Naive B cell (primary cell): ENCODE measurements around the gene ICAM4. TPM values are rescaled to one million over a fixed set of nuclear protein-coding genes. Genes with fewer than 3 reads are reported as not detected.

ENCODE experiments used
- ATAC-seq, 2 donors: fragments of 150-1000 bp; cut with Tn5 transposase; 2 replicates each; pipeline ENCODE4 v1.10.0; 2021; ENCODE audit warnings: low read depth in 2 of 2, mild to moderate bottlenecking in 2 of 2, moderate library complexity in 2 of 2
- DNase-seq: peaks from one replicate; pipeline ENCODE4 v3.0.0; 2022
- H3K27ac Mint-ChIP-seq, 6 donors: one replicate each; pipeline ENCODE4 v1.8.0; 2020 to 2022; ENCODE audit warnings: mild to moderate bottlenecking in 6 of 6, mixed read lengths in 6 of 6, moderate library complexity in 5 of 6, inconsistent platforms in 2 of 6
- H3K27me3 Mint-ChIP-seq, 3 donors: one replicate each; pipeline ENCODE4 v1.8.0; 2021 to 2022; ENCODE audit warnings: mixed read lengths in 3 of 3, mild to moderate bottlenecking in 1 of 3
- H3K36me3 Mint-ChIP-seq, 2 donors: one replicate each; pipeline ENCODE4 v1.8.0; 2020 to 2022; ENCODE audit warnings: mixed read lengths in 2 of 2, inconsistent platforms in 1 of 2, mild to moderate bottlenecking in 1 of 2
- H3K4me1 Mint-ChIP-seq, 3 donors: one replicate each; pipeline ENCODE4 v1.8.0; 2020 to 2022; ENCODE audit warnings: mixed read lengths in 3 of 3, inconsistent platforms in 1 of 3, mild to moderate bottlenecking in 1 of 3, moderate library complexity in 1 of 3
- H3K4me3 Mint-ChIP-seq, 8 donors: one replicate each; pipeline ENCODE4 v1.8.0; 2020 to 2022; ENCODE audit warnings: mild to moderate bottlenecking in 8 of 8, mixed read lengths in 8 of 8, moderate library complexity in 8 of 8, inconsistent platforms in 2 of 8
- H3K9me3 Mint-ChIP-seq, 7 donors: one replicate each; pipeline ENCODE4 v1.8.0; 2020 to 2022; ENCODE audit warnings: mixed read lengths in 7 of 7, mild to moderate bottlenecking in 5 of 7, inconsistent platforms in 2 of 7, moderate library complexity in 1 of 7
- polyA plus RNA-seq, 6 donors: library from polyadenylated mRNA; unstranded; fragments of 300-500 nt; fragmentation: Illumina TruSeq; gene quantifications; one replicate each; pipeline ENCODE4 v1.2.3, GENCODE V29; 2021; ENCODE audit warnings: low read depth in 6 of 6

ICAM4 gene
- polyA plus RNA-seq, 6 donors from 2014 or later: not detected

GRCh38 chr19:10295847-10296591 lies 9.3 kb downstream of the ICAM4 start:
- H3K4me3 Mint-ChIP-seq: peak overlapping the region; percentile 82 to 96 (median 88)
- peaks cover 26 to 59% (median 27%) of the 10 kb centered on the region in 3 donors for H3K27me3 Mint-ChIP-seq
- DNase-seq: no peak
- peak overlapping the region in 5 of 6 donors; percentile 33 to 96 (median 75) for H3K27ac Mint-ChIP-seq
- H3K4me1 Mint-ChIP-seq: peaks cover 24 to 39% (median 39%) of the 10 kb centered on the region in 3 donors
- peaks cover 0 to 5% (median 0%) of the 10 kb centered on the region in 7 donors for H3K9me3 Mint-ChIP-seq
- ATAC-seq: no peak
- no peaks in the 10 kb centered on the region for H3K36me3 Mint-ChIP-seq

DNA sequence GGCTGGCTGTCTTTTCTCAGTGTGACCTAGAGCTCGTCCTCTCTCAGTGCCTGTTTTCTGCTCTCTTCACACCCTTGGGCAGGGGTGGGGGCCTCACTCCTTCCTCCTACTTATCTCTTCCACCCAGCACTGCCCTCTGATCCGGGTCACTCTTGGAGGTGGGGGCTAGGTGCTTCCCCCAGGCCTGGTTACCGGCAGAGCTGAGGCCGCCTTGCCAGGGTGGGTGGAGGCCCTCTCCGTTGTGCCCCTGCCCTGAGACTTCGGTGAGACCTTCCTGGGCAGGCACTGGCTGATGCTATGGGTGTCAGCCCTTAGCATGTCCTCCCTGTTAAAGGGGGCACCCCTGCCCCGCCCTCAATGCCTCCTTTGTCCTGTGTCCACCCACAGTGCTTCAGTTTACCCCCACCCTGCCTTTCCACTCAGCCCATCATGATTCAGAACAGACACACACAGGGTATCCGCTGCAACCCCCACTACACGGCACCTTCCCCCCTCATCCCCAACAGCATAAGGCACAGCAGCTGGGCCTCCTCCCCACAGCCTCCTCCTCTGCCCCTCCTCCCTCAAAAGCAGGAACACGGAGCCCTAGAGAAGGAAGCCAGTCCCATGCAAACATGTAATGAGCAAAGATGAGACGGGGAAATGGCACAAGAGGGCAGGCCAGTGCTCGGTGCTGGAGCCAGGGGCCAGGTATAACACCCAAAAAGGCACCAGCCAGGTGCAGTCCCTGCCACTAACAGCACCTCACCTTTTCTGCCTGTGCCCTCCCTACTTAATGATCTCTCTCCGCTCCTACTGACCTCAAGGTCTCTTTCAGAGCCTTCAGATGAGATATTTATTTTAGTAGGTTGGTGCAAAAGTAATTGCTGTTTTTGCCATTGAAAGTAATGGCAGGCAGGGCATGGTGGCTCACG lies 13.0 kb downstream of the ICAM4 start:
- ATAC-seq (no peak), DNase-seq (no peak)
- Mint-ChIP-seq H3K27ac (no peak overlapping the region), H3K4me3 (peak overlapping the region in 1 of 8 donors; percentile 56), H3K4me1 (peaks cover 6 to 15% (median 10%) of the 10 kb centered on the region in 3 donors), H3K36me3 (no peaks in the 10 kb centered on the region), H3K27me3 (peaks cover 5 to 23% (median 16%) of the 10 kb centered on the region in 3 donors), H3K9me3 (no peaks in the 10 kb centered on the region)

- no peak for DNase-seq
- ATAC-seq: no peak
- H3K9me3 Mint-ChIP-seq: no peaks in the 10 kb centered on the region
- H3K36me3 Mint-ChIP-seq: no peaks in the 10 kb centered on the region
- no peak overlapping the region for H3K27ac Mint-ChIP-seq
- peaks cover 0 to 8% (median 0%) of the 10 kb centered on the region in 3 donors for H3K27me3 Mint-ChIP-seq
- H3K4me3 Mint-ChIP-seq: peak overlapping the region in 1 of 8 donors; percentile 59
- peaks cover 7 to 10% (median 7%) of the 10 kb centered on the region in 3 donors for H3K4me1 Mint-ChIP-seq
Measured at GRCh38 chr19:10305139-10305806, 18.5 kb downstream of the ICAM4 start.

- DNase-seq (no peak), ATAC-seq (no peak)
- Mint-ChIP-seq H3K9me3 (no peaks in the 10 kb centered on the region), H3K36me3 (no peaks in the 10 kb centered on the region), H3K27ac (no peak overlapping the region), H3K4me1 (peaks cover 7 to 10% (median 7%) of the 10 kb centered on the region in 3 donors), H3K27me3 (peaks cover 0 to 8% (median 0%) of the 10 kb centered on the region in 3 donors), H3K4me3 (no peak overlapping the region)
Measured at GRCh38 chr19:10306327-10306726, 19.6 kb downstream of the ICAM4 start.

DNA sequence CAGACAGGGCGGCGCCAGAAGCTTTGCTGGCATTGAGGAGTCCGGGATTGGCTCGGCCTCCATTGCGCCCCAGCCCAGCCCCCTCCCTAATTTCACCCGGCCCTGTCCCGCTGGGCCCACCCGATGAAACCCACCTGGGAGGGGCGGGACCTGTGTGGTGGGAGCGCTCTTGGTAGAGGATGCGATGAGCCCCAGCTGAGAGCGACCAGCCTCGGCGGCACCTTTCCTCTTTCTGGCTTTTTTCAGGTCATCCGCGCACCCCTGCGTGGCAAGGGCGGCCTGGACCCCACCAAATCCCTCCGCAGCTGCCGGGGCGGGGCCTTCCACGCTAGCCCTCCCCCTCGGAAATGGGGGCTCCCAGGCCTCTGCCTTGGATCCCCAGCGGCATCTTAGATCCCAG lies 22.7 kb downstream of the ICAM4 start, which contains the start of gene ZGLP1:
TSS of gene ZGLP1 (minus strand) at position 393 of the 400 bp plus-strand sequence.
- Mint-ChIP-seq H3K27ac (no peak within 1 kb of the TSS), H3K4me1 (peaks cover 8 to 12% (median 9%) of the 10 kb centered on the region in 3 donors), H3K4me3 (no peak within 1 kb of the TSS), H3K9me3 (no peaks in the 10 kb centered on the region), H3K27me3 (no peaks in the 10 kb centered on the region), H3K36me3 (no peaks in the 10 kb centered on the region)
- DNase-seq (no peak), ATAC-seq (no peak)

- H3K9me3 Mint-ChIP-seq: no peaks in the 10 kb centered on the region
- peaks cover 4 to 8% of the 10 kb centered on the region in 2 donors for H3K36me3 Mint-ChIP-seq
- peak within 1 kb of the TSS; percentile 67 to 96 (median 90) for H3K27ac Mint-ChIP-seq
- DNase-seq (peak; percentile 83), ATAC-seq (peak; percentile 93 to 95)
- H3K4me3 Mint-ChIP-seq: peak within 1 kb of the TSS; percentile 75 to 97 (median 92)
- H3K4me1 Mint-ChIP-seq: peaks cover 19 to 25% (median 22%) of the 10 kb centered on the region in 3 donors
- H3K27me3 Mint-ChIP-seq: no peaks in the 10 kb centered on the region
Measured at GRCh38 chr19:10315335-10316214, 28.8 kb downstream of the ICAM4 start, which contains the start of gene FDX2. Gene FDX2 (minus strand): TSS chr19:10316015. CDS start chr19:10315996, 19 bp downstream.

DNA sequence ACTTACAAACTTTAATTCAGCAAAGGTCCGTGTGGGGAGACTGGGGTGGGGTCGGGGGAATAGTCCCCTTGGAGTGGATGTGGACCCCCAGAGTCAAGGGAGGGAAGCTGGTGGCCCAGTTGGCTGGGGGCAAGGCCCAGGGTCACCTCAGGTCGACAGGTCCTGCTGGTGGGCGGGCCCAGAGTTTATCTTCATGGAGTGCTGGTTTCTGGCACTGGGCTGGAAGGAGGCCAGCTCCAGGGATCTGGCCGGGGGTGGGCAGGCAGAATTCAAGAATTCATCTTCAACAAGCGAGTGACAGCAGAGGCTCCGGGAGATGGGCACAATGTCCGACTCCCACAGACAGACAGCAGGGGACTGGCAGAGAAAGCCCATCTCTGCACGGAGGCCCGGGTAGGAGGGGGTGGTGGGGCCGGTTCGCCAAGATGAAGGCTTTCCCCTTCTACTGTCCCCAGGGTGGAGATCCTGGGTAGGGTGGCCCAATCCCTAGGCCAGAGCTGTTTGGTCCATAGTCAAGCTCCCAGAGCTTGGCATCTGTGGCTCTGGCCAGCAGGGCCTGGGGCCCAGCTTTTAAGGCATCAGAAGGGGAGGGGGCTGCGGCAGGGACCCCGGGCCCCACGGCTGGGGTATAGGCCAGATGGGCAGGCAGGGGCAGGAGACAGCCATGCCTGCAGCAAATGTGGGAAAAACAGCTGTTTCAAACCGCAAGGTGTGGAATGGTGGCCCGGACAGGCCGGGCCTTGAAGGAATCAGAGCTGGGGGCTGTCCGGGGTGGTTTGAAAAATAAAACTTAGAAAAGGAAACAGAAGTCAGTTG lies 29.7 kb downstream of the ICAM4 start:
- peak overlapping the region; percentile 42 to 97 (median 85) for H3K4me3 Mint-ChIP-seq
- H3K36me3 Mint-ChIP-seq: peaks cover 4 to 8% of the 10 kb centered on the region in 2 donors
- DNase-seq: no peak
- H3K9me3 Mint-ChIP-seq: no peaks in the 10 kb centered on the region
- peaks cover 19 to 25% (median 22%) of the 10 kb centered on the region in 3 donors for H3K4me1 Mint-ChIP-seq
- no peaks in the 10 kb centered on the region for H3K27me3 Mint-ChIP-seq
- no peak for ATAC-seq
- peak overlapping the region; percentile 18 to 95 (median 86) for H3K27ac Mint-ChIP-seq

- peaks cover 4 to 16% of the 10 kb centered on the region in 2 donors for H3K36me3 Mint-ChIP-seq
- peak overlapping the region in 4 of 8 donors; percentile 6 to 93 (median 70) for H3K4me3 Mint-ChIP-seq
Measured at GRCh38 chr19:10317045-10317856, 30.5 kb downstream of the ICAM4 start.

GRCh38 chr19:10317857-10318462 lies 31.2 kb downstream of the ICAM4 start:
- no peaks in the 10 kb centered on the region for H3K27me3 Mint-ChIP-seq
- peaks cover 4 to 17% of the 10 kb centered on the region in 2 donors for H3K36me3 Mint-ChIP-seq
- no peak overlapping the region for H3K27ac Mint-ChIP-seq
- no peaks in the 10 kb centered on the region for H3K9me3 Mint-ChIP-seq
- peaks cover 22 to 27% (median 24%) of the 10 kb centered on the region in 3 donors for H3K4me1 Mint-ChIP-seq
- ATAC-seq: no peak
- DNase-seq: no peak
- peak overlapping the region in 2 of 8 donors; percentile 12 to 47 for H3K4me3 Mint-ChIP-seq

More at GRCh38 chr19:10317045-10317856, 30.5 kb downstream of the ICAM4 start:
- no peak for DNase-seq
- Mint-ChIP-seq H3K27me3 (no peaks in the 10 kb centered on the region), H3K9me3 (no peaks in the 10 kb centered on the region), H3K4me1 (peaks cover 22 to 25% (median 24%) of the 10 kb centered on the region in 3 donors), H3K27ac (peak overlapping the region in 2 of 6 donors; percentile 29 to 84)
- no peak for ATAC-seq

DNA sequence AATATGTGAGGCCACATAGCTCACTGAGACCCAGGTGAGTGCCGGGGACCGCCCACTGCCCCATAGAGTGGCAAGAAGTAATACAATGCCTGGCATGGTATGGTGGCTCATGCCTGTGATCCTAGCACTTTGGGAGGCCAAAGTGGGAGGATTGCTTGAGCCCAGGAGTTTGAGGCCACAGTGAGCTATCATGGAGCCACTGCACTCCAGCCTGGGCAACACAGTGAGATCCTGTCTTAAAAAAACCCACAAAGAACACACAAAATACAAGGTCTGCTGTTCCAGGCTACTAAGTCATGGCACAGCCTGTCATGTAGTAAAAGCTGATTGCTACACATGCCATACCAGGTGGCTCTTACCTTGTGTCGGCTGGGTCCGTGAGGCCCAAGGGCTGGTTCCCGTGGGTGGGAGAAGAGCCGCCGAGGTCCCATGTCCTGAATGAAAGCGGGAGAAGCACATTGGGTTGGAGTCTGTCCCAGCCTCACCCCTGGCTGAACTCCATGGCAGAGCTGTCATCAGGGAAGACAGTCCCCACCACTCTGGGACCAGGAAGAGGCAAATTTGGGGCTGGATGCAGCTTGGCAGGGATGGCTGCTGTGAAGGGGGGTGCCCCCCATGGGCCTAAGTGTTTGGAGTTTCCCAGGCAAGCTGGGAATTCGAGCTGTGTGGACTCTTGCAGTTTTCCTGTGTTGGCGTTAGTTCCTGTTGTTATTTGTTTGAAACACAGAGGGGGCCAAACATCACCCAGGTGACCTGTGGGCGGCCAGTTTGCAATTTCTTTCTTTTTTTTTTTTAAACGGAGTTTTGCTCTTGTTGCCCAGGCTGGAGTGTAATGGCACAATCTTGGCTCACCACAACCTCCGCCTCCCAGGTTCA lies 32.3 kb downstream of the ICAM4 start:
- Mint-ChIP-seq H3K27me3 (no peaks in the 10 kb centered on the region), H3K36me3 (peaks cover 4 to 17% of the 10 kb centered on the region in 2 donors), H3K4me1 (peaks cover 22 to 34% (median 24%) of the 10 kb centered on the region in 3 donors), H3K9me3 (no peaks in the 10 kb centered on the region), H3K27ac (peak overlapping the region in 2 of 6 donors; percentile 34 to 39), H3K4me3 (no peak overlapping the region)
- DNase-seq (no peak), ATAC-seq (no peak)
